VCaP (cell line): ENCODE data around the gene NTNG1.

Experiments used
- H3K27ac ChIP-seq: fragments of 450-650 bp; 2 replicates; pipeline ENCODE4 v1.5.1; 2017
- CTCF ChIP-seq: fragments of 450-650 bp; conservative IDR thresholded peaks from 2 replicates; pipeline ENCODE4 v1.5.1; 2017; ENCODE audit warnings: mild to moderate bottlenecking, moderate library complexity

The NTNG1 gene

GRCh38 chr1:107138166-107138565 is 2.7 kb upstream of the NTNG1 start:
- no peak for TF ChIP-seq CTCF
- no peak overlapping the region for H3K27ac ChIP-seq

GRCh38 chr1:107138767-107139445 is 1.9 kb upstream of the NTNG1 start:
- TF ChIP-seq CTCF, result no peak
- no peak overlapping the region for H3K27ac ChIP-seq

GRCh38 chr1:107139833-107140702 is 771 bp upstream of the NTNG1 start:
- no peak for TF ChIP-seq CTCF
- H3K27ac ChIP-seq, result no peak overlapping the region

GRCh38 chr1:107141491-107142126 is 770 bp downstream of the NTNG1 start:
- no peak for TF ChIP-seq CTCF
- H3K27ac ChIP-seq, result peak overlapping the region; percentile 11; the same call in 1 of the 2 replicates

GRCh38 chr1:107142140-107142542 is 1.3 kb downstream of the NTNG1 start:
- TF ChIP-seq CTCF, result peak; percentile 77
- no peak overlapping the region for H3K27ac ChIP-seq

- TF ChIP-seq CTCF, result no peak
- H3K27ac ChIP-seq, result no peak overlapping the region
These were observed 1.8 kb downstream of the NTNG1 start for GRCh38 chr1:107142666-107143065.

GRCh38 chr1:107145637-107146036 is 4.8 kb downstream of the NTNG1 start:
- TF ChIP-seq CTCF, result no peak
- H3K27ac ChIP-seq, result no peak overlapping the region
